ENCODE data around the gene ALG9.

- TF ChIP-seq TCF7L2 (IDR thresholded peaks at IDR 0.05; ENCODE audit: borderline replicate concordance, low read depth, low read length) (no peak), PATZ1 (tag by site-specific recombination; IDR thresholded peaks at IDR 0.05) (no peak), CTCF (tag by site-specific recombination; IDR thresholded peaks at IDR 0.05) (no peak), ZNF544 (tag by site-specific recombination; IDR thresholded peaks at IDR 0.05) (no peak), HOXA7 (CRISPR knock-in tag; IDR thresholded peaks at IDR 0.05; ENCODE audit: borderline replicate concordance) (no peak), ZFP37 (tag by site-specific recombination; IDR thresholded peaks at IDR 0.05) (no peak), REST (tag by site-specific recombination; IDR thresholded peaks at IDR 0.05) (no peak), ZNF837 (tag by site-specific recombination; IDR thresholded peaks at IDR 0.05) (no peak), ZEB2 (tag by site-specific recombination; IDR thresholded peaks at IDR 0.05) (no peak), ZIC2 (tag by site-specific recombination; IDR thresholded peaks at IDR 0.05) (no peak), ZNF677 (tag by site-specific recombination; IDR thresholded peaks at IDR 0.05) (no peak), MYNN (tag by site-specific recombination; IDR thresholded peaks at IDR 0.05; ENCODE audit: borderline replicate concordance) (no peak), SETDB1 (IDR thresholded peaks at IDR 0.05; ENCODE audit: insufficient read length, low read length) (no peak)
Measured at GRCh38 chr11:111878385-111878848, 7.0 kb upstream of the ALG9 start.

Data from HEK293 (cell line).